NCI-H2107 treated with DMSO at 0.1 percent for 48 hours (cell line): Measurements from ENCODE around the gene COPZ1.

Source experiments
- DNase-seq: peaks from one replicate; lab custom pipeline; 2025; ENCODE audit not compliant: unreplicated experiment; lab: John Stamatoyannopoulos, UW

The COPZ1 gene

DNA sequence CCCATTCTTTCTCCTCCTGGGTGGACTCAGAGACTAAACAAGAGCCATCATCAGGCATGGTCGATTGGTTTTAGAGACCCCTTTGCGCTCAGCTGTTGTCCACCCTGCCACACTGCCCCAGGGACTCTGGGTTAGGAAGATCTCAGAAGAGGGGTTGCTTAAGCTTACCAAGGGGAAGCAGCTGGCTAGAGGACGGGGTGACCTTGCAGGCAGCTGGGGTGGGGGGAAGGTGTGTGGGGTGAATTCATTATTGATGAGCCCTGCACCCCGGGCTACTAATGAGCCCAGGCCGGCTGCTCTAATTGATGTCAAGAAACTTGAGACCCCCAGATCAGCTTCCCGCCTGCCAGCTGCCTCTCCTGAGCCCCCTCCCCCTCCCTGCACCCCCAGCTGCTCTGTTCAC, 68.3 kb downstream of the COPZ1 start:
- DNase-seq, result peak; percentile 44

DNA sequence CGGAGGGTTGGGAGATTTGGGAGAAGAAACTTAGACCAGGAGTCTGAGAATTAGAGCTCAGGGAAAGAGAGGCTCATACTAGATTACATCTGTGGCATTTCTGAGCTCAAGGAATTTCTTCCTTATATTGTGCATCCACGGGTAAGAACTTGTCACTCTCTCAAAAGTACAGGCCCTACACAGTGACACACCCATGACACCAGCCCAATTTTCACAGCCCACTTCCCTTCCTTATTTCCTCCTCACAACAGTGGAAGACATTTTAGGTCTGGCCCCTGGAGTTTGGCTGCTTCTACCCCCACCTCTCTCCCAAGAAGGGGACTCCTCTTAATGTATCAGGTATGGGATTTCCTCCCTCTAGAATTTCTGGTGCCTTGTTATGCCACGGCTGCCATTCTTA, 68.8 kb downstream of the COPZ1 start:
- DNase-seq, result no peak

DNA sequence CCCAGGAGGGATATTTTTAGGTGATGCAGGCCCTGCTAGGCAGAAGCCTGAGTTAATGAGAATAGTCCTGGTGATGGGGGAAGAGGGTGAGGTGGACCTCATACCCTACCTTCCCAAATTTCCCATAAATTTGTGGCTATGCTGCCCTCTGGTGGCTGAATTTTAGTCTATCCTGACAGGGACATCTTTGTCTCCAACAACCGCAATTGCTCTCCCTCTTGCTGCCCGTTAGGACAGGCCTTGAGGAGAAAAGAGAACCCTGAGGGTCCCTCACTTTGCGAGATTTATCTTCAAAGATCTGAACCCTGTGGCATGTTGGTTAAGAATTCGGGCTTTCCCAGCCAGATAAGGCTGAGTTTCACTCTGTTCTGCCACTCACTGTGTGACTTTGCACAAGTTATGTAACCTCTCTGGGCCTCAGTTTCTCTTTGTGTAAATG, 69.4 kb downstream of the COPZ1 start:
- DNase-seq, result peak; percentile 67

DNA sequence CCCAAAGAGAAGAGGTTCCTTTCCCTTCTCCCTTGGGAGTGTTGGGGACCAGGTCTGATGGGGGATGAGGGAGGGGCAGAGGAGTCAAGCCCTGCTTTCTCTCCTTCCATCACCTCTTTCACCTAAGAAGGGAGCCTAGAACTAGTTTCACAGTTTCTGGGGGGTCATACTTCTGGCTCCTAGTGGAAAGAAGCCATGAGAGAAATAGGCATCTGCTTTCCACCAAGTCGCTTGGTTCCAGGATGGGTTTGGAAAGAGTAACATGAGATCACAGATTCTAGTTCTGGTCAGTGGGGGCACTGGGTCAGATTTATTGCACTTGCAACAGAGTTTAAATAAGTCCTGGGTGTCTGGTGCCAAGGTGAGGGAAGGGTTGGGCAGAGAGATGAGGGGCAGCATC, 70.1 kb downstream of the COPZ1 start:
- DNase-seq, result no peak

DNA sequence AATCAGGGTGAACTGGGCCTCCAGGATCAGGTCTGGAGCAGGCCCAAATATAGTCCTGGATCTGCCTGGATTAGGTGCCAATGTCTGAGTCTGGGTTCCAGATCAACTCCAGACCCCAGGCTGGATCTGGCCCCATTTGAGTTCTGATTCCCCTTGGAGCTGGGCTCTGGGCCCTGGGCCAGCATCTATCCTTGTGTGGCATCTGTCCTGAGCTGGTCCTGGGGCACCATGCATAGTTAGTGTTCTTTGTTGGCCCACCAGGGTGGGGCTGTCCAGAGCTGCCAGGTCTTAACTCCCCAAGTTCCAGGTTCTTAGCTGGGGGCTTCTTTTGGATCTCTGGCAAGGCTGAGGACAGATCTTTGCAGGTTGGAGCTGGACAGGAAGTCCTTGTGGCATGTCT, 70.6 kb downstream of the COPZ1 start:
- no peak for DNase-seq

DNA sequence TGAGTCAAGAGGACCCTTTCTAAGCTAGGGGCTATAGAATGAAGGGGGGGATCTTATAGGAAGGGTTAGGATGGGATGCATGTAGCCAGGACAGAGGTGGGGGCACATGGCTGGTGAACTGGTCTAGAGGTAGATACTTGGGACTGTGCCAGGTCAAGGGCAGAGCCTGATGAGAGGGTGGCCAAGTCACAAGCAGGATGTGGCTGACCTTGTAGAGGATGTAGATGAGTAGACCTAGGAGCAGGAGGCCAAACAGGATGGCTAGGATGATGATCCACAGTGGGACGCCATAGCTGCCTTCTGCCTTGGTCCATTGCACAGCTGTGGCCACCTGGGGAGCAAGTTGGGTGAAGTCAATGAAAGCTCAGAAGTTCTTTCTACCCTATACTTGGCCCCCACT, 72.2 kb downstream of the COPZ1 start:
- no peak for DNase-seq

DNA sequence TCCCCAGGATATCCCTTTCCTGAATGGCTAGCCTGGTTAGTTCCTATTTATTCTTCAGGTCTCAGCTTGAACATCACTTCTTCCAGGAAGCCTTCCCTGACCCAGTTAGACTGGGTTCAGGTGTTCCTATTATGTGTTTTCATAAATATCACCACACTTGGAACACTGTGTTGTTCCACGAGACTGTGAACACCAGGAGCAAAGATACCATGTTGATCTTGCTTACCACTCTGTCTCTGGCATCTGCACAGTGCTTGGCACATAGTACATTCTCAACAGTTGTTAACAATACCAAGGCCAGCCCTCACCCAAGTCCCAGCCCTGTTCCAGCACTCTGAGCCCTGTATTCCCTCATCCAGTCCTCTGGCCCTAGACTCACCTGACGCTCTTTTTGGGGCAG, 73.3 kb downstream of the COPZ1 start:
- DNase-seq, result no peak

DNA sequence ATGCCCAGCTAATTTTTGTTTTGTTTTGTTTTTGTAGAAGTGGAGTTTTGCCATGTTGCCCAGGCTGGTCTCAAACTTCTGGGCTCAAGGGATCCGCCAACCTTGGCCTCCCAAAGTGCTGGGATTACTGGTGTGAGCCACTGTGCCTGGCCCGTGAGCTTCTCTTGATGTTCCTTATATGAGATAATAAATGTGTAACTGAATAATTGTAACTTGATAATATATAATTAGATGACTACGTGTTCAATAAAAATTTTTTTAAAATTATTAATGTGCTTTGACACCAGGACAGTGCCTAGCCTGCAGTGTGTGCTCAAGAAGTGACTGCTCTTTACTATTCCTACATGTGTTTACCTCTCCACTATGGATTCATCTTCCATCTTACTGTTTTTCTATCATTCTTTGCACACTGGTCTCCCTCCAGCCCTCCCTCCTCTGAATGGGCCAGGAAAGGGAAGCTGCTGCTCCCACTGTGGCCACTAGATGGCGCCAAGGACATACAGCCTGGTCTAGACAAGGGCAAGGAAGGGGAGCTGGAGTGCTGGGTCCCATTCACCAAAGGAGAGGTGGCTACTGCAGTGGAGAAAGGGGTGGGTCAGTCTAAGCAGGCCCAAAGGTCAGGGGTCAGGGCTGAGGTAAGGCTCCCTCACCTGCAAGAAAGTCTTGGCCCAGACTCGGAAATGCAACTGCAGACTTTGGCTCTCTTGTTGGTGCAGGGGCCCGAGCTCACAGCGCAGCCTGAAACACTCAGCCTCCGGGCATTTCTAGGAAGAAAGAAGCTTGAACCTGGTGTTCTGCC, 74.3 kb downstream of the COPZ1 start:
- peak; percentile 81 for DNase-seq

DNA sequence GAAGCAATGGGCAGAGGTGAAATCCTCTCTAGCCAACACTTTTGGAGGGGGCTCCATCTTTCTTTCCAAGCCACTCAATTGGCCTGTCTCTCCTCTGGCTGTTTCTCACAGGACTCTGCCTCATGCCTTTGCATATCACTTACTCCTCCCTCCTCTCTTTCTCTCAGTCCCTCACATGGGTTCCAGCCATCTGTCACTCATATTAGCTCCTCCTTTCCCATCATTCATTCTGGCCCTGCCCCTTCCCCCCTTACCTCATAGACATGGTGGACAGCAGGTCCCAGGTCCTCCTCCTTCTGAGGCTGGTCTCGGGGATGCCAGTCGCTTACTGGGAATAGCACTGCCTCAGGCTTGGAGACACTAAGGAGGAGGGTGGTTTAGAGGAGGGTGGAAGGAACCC, 76.2 kb downstream of the COPZ1 start:
- no peak for DNase-seq
